GM21529 (cell line): Measurements from ENCODE around the gene SCAI.

ENCODE experiments used
- ATAC-seq: cut with Tn5 transposase; IDR thresholded peaks from one replicate; pipeline ENCODE4 v1.9.1; 2021; ENCODE audit not compliant: unreplicated experiment

Gene SCAI

GRCh38 chr9:124897570-124898460 is 245.5 kb downstream of the SCAI start:
- no peak for ATAC-seq

GRCh38 chr9:124894741-124895170 is 248.6 kb downstream of the SCAI start:
- ATAC-seq, result no peak

- no peak for ATAC-seq
Measured at GRCh38 chr9:124894035-124894740, 249.1 kb downstream of the SCAI start.
